ENCODE data around the gene SBF1. TPM values are rescaled to one million over a fixed set of nuclear protein-coding genes. Genes with fewer than 3 reads are reported as not detected.

SBF1 gene
- polyA plus RNA-seq, 4 donors: 27.3 to 43.7 (median 35.4) TPM

- DNase-seq (peak; percentile 87 to 92), FAIRE-seq (no peak)
- peaks cover 0 to 26% (median 2%) of the 10 kb centered on the region in 3 donors for H3K27me3 ChIP-seq (ENCODE audit: control insufficient read depth in 3 of 3, insufficient read depth in 3 of 3, low read length in 3 of 3)
- peak overlapping the region in 1 of 3 donors; percentile 61 for H3K4me3 ChIP-seq (ENCODE audit: low read depth in 1 of 3, low read length in 3 of 3)
- peaks cover 0 to 32% (median 3%) of the 10 kb centered on the region in 3 donors for H3K4me1 ChIP-seq (ENCODE audit: control insufficient read depth in 3 of 3, insufficient read depth in 2 of 3, low read depth in 1 of 3, low read length in 2 of 3)
- peaks cover 0 to 20% (median 0%) of the 10 kb centered on the region in 3 donors for H3K36me3 ChIP-seq (ENCODE audit: control insufficient read depth in 3 of 3, insufficient read depth in 2 of 3, low read depth in 1 of 3, low read length in 3 of 3)
- no peaks in the 10 kb centered on the region for H3K9me3 ChIP-seq (ENCODE audit: control insufficient read depth in 2 of 2, insufficient read depth in 1 of 2, low read depth in 1 of 2, low read length in 1 of 2)
- WGBS, 3 donors: 28 to 69% (median 34%) methylated on average over 27 to 31 of the region's 31 CpGs
- peak overlapping the region; percentile 2 to 82 (median 77) for H3K27ac ChIP-seq (ENCODE audit: low read depth in 1 of 3, low read length in 2 of 3)
Observed at GRCh38 chr22:50483977-50484853, 9.4 kb upstream of the SBF1 start.

GRCh38 chr22:50483556-50483955 is 8.7 kb upstream of the SBF1 start:
- Histone ChIP-seq H3K9me3 (ENCODE audit: control insufficient read depth in 2 of 2, insufficient read depth in 1 of 2, low read depth in 1 of 2, low read length in 1 of 2) (no peaks in the 10 kb centered on the region), H3K4me3 (ENCODE audit: low read depth in 1 of 3, low read length in 3 of 3) (peak overlapping the region in 1 of 3 donors; percentile 61), H3K27me3 (ENCODE audit: control insufficient read depth in 3 of 3, insufficient read depth in 3 of 3, low read length in 3 of 3) (peaks cover 0 to 31% (median 2%) of the 10 kb centered on the region in 3 donors), H3K4me1 (ENCODE audit: control insufficient read depth in 3 of 3, insufficient read depth in 2 of 3, low read depth in 1 of 3, low read length in 2 of 3) (peaks cover 0 to 32% (median 3%) of the 10 kb centered on the region in 3 donors), H3K36me3 (ENCODE audit: control insufficient read depth in 3 of 3, insufficient read depth in 2 of 3, low read depth in 1 of 3, low read length in 3 of 3) (peaks cover 0 to 20% (median 0%) of the 10 kb centered on the region in 3 donors), H3K27ac (ENCODE audit: low read depth in 1 of 3, low read length in 2 of 3) (peak overlapping the region in 2 of 3 donors; percentile 77 to 82)
- WGBS, 3 donors: 63 to 87% (median 75%) methylated on average over 6 to 8 of the region's 8 CpGs
- DNase-seq: no peak
- no peak for FAIRE-seq

GRCh38 chr22:50483106-50483505 is 8.3 kb upstream of the SBF1 start:
- peak overlapping the region in 1 of 3 donors; percentile 82 for H3K27ac ChIP-seq (ENCODE audit: low read depth in 1 of 3, low read length in 2 of 3)
- H3K9me3 ChIP-seq (ENCODE audit: control insufficient read depth in 2 of 2, insufficient read depth in 1 of 2, low read depth in 1 of 2, low read length in 1 of 2): no peaks in the 10 kb centered on the region
- H3K36me3 ChIP-seq (ENCODE audit: control insufficient read depth in 3 of 3, insufficient read depth in 2 of 3, low read depth in 1 of 3, low read length in 3 of 3): peaks cover 0 to 20% (median 0%) of the 10 kb centered on the region in 3 donors
- WGBS, 3 donors: 70 to 84% (median 81%) methylated on average over 10 of the region's 10 CpGs
- peak overlapping the region in 1 of 3 donors; percentile 61 for H3K4me3 ChIP-seq (ENCODE audit: low read depth in 1 of 3, low read length in 3 of 3)
- H3K27me3 ChIP-seq (ENCODE audit: control insufficient read depth in 3 of 3, insufficient read depth in 3 of 3, low read length in 3 of 3): peaks cover 0 to 32% (median 2%) of the 10 kb centered on the region in 3 donors
- FAIRE-seq (no peak), DNase-seq (no peak)
- peaks cover 0 to 32% (median 3%) of the 10 kb centered on the region in 3 donors for H3K4me1 ChIP-seq (ENCODE audit: control insufficient read depth in 3 of 3, insufficient read depth in 2 of 3, low read depth in 1 of 3, low read length in 2 of 3)

- WGBS, 3 donors: 58 to 63% (median 59%) methylated on average over 32 to 35 of the region's 35 CpGs
- peaks cover 0 to 20% (median 0%) of the 10 kb centered on the region in 3 donors for H3K36me3 ChIP-seq (ENCODE audit: control insufficient read depth in 3 of 3, insufficient read depth in 2 of 3, low read depth in 1 of 3, low read length in 3 of 3)
- H3K27ac ChIP-seq (ENCODE audit: low read depth in 1 of 3, low read length in 2 of 3): peak overlapping the region; percentile 54 to 70 (median 67)
- H3K4me1 ChIP-seq (ENCODE audit: control insufficient read depth in 3 of 3, insufficient read depth in 2 of 3, low read depth in 1 of 3, low read length in 2 of 3): peaks cover 0 to 32% (median 3%) of the 10 kb centered on the region in 3 donors
- no peak for FAIRE-seq
- peak; percentile 39 to 40 for DNase-seq
- no peaks in the 10 kb centered on the region for H3K9me3 ChIP-seq (ENCODE audit: control insufficient read depth in 2 of 2, insufficient read depth in 1 of 2, low read depth in 1 of 2, low read length in 1 of 2)
- peaks cover 0 to 34% (median 2%) of the 10 kb centered on the region in 3 donors for H3K27me3 ChIP-seq (ENCODE audit: control insufficient read depth in 3 of 3, insufficient read depth in 3 of 3, low read length in 3 of 3)
- H3K4me3 ChIP-seq (ENCODE audit: low read depth in 1 of 3, low read length in 3 of 3): peak overlapping the region; percentile 61 to 81 (median 63)
Observed at GRCh38 chr22:50482107-50483074, 7.6 kb upstream of the SBF1 start.

- H3K4me1 ChIP-seq (ENCODE audit: control insufficient read depth in 3 of 3, insufficient read depth in 2 of 3, low read depth in 1 of 3, low read length in 2 of 3): peaks cover 0 to 32% (median 3%) of the 10 kb centered on the region in 3 donors
- peak within 1 kb of the TSS; percentile 54 to 70 (median 67) for H3K27ac ChIP-seq (ENCODE audit: low read depth in 1 of 3, low read length in 2 of 3)
- no peak for FAIRE-seq
Observed at GRCh38 chr22:50481440-50482106, 6.7 kb upstream of the SBF1 start, which contains the start of gene ADM2. ADM2 (plus strand) TSS chr22:50481543; CDS start chr22:50481848, 305 bp downstream.

GRCh38 chr22:50481045-50481439 is 6.2 kb upstream of the SBF1 start:
- Histone ChIP-seq H3K36me3 (ENCODE audit: control insufficient read depth in 3 of 3, insufficient read depth in 2 of 3, low read depth in 1 of 3, low read length in 3 of 3) (peaks cover 0 to 20% (median 0%) of the 10 kb centered on the region in 3 donors), H3K27me3 (ENCODE audit: control insufficient read depth in 3 of 3, insufficient read depth in 3 of 3, low read length in 3 of 3) (peaks cover 0 to 37% (median 2%) of the 10 kb centered on the region in 3 donors), H3K4me3 (ENCODE audit: low read depth in 1 of 3, low read length in 3 of 3) (peak overlapping the region; percentile 28 to 81 (median 63)), H3K9me3 (ENCODE audit: control insufficient read depth in 2 of 2, insufficient read depth in 1 of 2, low read depth in 1 of 2, low read length in 1 of 2) (no peaks in the 10 kb centered on the region), H3K27ac (ENCODE audit: low read depth in 1 of 3, low read length in 2 of 3) (no peak overlapping the region), H3K4me1 (ENCODE audit: control insufficient read depth in 3 of 3, insufficient read depth in 2 of 3, low read depth in 1 of 3, low read length in 2 of 3) (peaks cover 0 to 32% (median 3%) of the 10 kb centered on the region in 3 donors)
- DNase-seq (no peak), FAIRE-seq (no peak)
- 4 to 9% (median 7%) methylated on average over 39 to 45 of the region's 45 CpGs for WGBS, 3 donors

More at GRCh38 chr22:50481440-50482106, 6.7 kb upstream of the SBF1 start, which contains the start of gene ADM2:
- DNase-seq: peak; percentile 43 to 76
- 3 to 6% (median 5%) methylated on average over 26 to 70 of the region's 70 CpGs for WGBS, 3 donors
- H3K9me3 ChIP-seq (ENCODE audit: control insufficient read depth in 2 of 2, insufficient read depth in 1 of 2, low read depth in 1 of 2, low read length in 1 of 2): no peaks in the 10 kb centered on the region
- H3K27me3 ChIP-seq (ENCODE audit: control insufficient read depth in 3 of 3, insufficient read depth in 3 of 3, low read length in 3 of 3): peaks cover 0 to 37% (median 2%) of the 10 kb centered on the region in 3 donors
- peaks cover 0 to 20% (median 0%) of the 10 kb centered on the region in 3 donors for H3K36me3 ChIP-seq (ENCODE audit: control insufficient read depth in 3 of 3, insufficient read depth in 2 of 3, low read depth in 1 of 3, low read length in 3 of 3)
- H3K4me3 ChIP-seq (ENCODE audit: low read depth in 1 of 3, low read length in 3 of 3): peak within 1 kb of the TSS; percentile 61 to 81 (median 63)

GRCh38 chr22:50479721-50480120 is 4.9 kb upstream of the SBF1 start:
- Histone ChIP-seq H3K9me3 (ENCODE audit: control insufficient read depth in 2 of 2, insufficient read depth in 1 of 2, low read depth in 1 of 2, low read length in 1 of 2) (no peaks in the 10 kb centered on the region), H3K36me3 (ENCODE audit: control insufficient read depth in 3 of 3, insufficient read depth in 2 of 3, low read depth in 1 of 3, low read length in 3 of 3) (peaks cover 0 to 20% (median 0%) of the 10 kb centered on the region in 3 donors), H3K27ac (ENCODE audit: low read depth in 1 of 3, low read length in 2 of 3) (no peak overlapping the region), H3K4me1 (ENCODE audit: control insufficient read depth in 3 of 3, insufficient read depth in 2 of 3, low read depth in 1 of 3, low read length in 2 of 3) (peaks cover 0 to 31% (median 3%) of the 10 kb centered on the region in 3 donors), H3K4me3 (ENCODE audit: low read depth in 1 of 3, low read length in 3 of 3) (no peak overlapping the region), H3K27me3 (ENCODE audit: control insufficient read depth in 3 of 3, insufficient read depth in 3 of 3, low read length in 3 of 3) (peaks cover 0 to 37% (median 2%) of the 10 kb centered on the region in 3 donors)
- FAIRE-seq: no peak
- 59 to 83% (median 80%) methylated on average over 11 of the region's 11 CpGs for WGBS, 3 donors
- DNase-seq: no peak

All from small intestine (tissue), 7 donors.